ENCODE measurements around the gene SPATS2L.

The SPATS2L gene

DNA sequence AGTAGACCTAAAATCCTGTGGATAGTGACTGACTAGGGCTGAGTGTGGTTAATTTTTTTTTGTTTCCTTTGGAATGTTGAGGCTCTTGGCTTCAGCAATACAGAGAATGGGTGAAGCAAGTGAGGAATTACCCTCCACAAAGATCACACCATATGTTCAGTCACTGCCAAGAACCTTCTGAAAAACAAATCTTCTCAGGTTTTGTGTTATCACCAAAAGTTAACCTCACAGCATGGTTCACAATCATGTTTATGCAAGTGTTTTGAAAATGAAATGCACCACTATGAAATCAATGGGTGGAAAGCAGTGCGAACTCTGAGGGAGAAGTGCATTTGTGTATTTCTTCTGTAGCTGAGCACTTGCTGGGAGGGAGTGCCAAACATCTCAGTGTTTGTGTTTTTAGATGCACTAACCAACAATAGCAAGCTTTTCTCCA, 44.4 kb downstream of the SPATS2L start:
- DNase-seq (ENCODE audit: low spot score) = no peak

DNA sequence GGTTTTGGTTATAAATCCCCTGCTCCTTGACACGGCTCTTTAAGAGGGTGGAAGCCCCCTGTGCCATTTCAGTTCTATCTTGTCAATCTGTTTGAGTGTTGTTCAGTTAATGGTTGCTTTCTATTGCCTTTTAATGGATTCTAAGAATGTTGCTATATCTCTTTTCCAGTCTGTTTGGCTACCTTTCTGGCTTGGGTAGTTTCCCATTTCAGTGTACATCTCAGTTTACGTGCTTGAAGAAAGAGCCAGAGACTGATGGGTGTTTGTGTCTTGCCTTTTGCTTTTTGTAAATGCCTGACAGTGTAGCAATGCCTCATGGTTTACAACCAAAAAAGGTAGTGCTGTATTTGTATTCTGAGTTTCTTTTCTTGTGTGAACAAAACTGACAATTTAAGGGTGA, 45.3 kb downstream of the SPATS2L start:
- DNase-seq (ENCODE audit: low spot score) = no peak

DNA sequence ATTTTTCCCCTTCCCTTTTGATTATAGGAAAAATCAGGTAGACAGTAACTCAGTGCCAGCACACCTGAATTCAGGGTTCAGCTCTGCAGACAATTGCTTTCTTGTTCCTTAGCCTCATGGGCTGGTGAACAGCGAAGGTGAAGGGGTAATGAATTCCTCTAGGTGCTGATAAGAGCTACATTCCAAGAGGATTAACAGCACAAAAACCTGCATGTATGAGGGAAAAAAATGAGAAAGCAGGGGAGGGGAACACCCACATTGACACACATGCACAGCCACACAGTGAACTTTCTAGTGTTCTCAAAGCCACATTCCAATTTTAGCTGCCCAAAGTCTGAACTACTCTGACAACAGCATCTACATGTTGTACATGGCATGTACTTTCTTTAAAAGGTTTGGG, 46.1 kb downstream of the SPATS2L start:
- no peak for DNase-seq (ENCODE audit: low spot score)

DNA sequence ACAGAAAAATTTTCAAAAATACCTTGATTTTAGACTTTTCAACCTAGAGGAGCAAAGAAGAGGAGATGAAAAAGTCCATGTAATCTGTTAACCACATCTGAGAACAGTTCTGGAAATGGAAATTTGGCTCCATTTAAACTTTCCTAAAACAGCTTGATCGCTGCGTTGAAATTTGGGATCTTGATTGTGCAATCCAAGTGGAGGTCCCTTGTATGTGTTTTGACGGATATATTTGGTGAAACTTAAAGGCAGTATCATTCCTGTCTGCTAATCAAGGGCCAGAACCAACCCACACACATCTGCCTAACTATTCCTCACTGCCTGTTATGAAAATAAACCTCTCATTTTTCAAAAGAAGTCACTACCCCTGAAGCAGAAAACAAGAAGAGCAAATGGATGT, 46.6 kb downstream of the SPATS2L start:
- DNase-seq (ENCODE audit: low spot score) = no peak

DNA sequence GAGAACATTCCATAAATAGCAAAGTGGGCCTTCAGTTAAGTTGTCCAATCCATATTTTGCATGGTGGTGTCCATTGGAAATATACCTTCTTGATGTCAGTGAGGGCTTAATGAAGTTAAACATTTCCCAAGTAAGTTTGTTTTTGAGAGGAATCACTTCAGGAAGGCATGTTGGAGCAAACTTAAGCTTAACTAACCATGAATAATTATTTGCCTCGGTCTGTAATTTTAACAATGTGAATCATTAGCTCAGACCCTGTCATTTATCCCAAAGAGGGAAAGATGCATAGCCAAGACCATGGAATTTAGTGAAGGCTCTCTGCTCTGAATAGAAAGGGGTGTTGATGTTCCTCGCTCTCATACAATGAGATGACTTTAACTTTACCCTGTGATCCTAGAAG, 47.4 kb downstream of the SPATS2L start:
- DNase-seq (ENCODE audit: low spot score) = no peak

DNA sequence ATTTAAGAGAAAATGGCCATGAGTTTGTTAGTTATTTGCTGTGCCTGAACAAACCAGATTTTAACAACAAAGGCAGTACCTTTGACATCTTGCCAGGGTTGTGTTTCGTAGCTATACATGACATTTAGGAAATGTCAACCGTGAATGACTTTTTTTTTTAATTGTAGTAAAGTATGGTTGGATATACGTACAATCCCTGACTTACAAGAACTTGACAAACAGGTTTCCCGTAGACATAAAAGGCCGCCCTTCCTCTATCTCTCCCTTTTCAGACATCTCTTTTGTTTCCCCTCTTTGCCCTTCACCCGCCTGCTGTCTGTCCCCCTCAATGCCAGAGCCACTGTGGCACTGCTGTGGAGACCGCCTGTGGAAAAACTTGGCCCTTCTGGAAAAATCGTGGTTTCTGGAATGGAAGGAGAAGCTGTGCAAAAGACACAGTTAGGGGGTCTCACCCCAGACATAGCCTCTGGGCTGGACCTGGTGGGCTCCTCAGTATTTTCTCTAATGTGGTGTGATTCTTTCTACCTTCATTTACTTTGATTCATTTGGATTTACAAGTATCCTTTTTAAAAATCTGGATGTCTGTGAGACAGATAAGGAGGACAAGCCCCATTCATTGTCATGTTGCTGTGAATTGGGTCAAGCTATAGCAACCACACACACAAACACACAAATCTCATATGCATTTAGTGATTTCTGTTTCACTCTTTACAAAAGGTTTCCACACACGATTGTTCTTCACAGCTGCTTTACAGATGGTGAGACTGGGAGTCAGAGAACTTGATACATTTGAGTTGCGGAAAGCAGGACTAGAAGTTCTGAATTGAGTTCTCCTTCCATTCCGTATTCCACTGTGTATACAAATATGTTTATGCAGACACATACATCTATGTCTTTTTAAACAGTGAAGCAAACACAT, 48.6 kb downstream of the SPATS2L start:
- no peak for DNase-seq (ENCODE audit: low spot score)

DNA sequence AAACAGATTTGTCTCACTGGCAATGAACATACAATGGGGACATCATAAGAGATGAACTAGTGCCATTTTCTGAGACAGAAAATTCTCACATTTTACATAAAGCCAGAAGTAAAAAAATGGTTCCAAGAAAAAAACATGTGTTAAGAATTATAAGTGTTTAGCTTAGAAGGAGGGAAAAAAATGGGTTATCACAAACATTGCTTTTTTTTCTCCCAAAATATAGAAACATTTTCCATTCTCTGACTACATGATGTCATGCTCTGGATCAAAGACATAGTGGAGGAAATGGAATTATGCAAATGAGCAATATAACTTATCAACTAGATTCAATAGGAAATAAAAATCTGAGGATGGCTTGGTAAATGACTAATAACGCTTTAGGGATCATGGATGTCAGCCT, 49.8 kb downstream of the SPATS2L start:
- no peak for DNase-seq (ENCODE audit: low spot score)

DNA sequence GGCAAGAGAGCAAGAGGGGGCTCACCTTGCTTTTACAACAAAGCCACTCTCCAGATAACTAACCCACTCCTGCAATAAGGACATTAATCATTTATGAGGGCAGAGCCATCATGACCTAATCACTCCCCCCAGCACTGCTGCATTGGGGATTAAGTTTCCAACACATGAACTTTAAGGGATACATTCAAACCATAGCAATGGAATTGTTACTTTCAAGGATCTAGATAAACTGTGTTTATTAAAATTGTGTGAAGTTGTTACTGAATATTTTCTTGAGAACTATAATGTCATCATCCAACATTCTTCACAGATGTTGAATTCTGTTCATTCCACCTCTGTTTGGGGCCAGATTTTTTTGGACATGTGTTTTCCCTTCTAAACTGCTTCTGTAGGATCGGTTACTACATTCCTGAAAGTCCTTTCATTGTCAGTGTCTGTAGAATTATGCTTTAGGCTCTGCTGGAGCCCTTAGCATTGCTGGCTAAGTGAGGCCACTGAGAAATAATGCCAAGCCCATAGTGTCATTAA, 50.4 kb downstream of the SPATS2L start:
- DNase-seq (ENCODE audit: low spot score) = no peak

DNA sequence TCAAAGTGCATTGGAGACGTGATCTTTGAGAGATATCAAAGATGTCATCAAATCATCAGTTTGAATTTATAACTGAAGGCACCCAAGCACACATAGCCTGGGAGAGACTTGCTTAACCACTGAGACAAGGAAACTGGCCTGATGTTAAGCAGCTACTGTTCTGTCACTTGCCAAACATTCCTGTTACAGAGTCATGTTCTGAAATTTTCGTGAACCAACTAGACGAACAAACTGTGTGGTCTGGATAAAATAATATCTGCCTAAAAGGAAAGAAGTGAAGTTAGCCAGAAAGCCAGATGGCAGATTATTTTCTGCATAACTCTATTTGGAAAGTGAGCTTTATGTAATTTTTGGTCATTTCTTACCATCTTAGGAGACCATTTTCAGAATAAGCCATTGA, 51.4 kb downstream of the SPATS2L start:
- DNase-seq (ENCODE audit: low spot score) = no peak

DNA sequence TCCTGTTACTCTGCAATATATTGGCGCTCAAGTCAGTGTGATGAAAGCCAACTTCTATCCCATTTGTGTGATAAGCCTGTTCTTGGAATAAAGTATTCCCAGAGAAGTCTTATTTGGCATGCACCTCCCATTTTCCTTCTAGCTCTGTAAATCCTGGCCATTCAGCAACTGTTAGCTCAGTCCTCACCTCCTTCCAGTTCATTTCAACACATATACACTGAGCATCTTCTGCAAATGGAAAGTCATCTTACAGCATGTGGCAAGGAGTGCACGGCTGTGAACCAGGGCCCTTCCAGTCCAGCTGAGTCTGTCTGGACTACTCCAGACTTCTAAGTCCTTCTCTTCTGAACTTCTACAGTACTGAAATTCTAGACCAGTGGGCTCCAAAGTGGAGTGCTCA, 53.1 kb downstream of the SPATS2L start:
- DNase-seq (ENCODE audit: low spot score) = no peak

DNA sequence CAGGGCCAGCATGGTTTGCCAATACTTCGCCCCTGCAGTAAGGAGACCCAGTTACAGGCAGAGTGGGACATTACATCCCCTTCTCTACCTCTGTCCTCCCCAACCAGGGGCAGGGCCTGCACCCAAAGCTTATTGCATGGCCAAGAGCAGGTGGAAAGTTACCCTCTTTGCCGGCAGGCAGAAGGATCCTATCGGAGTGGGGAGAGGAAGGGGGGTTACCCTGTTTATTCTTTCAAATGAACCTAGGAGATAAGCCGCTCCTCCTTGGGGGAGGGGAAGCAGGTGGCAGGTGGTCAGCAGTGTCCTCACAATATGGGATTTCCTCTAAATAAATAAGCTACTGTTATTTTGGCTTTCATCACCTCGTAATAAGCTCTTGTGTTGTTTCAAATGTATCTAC, 53.9 kb downstream of the SPATS2L start:
- DNase-seq (ENCODE audit: low spot score) = no peak

DNA sequence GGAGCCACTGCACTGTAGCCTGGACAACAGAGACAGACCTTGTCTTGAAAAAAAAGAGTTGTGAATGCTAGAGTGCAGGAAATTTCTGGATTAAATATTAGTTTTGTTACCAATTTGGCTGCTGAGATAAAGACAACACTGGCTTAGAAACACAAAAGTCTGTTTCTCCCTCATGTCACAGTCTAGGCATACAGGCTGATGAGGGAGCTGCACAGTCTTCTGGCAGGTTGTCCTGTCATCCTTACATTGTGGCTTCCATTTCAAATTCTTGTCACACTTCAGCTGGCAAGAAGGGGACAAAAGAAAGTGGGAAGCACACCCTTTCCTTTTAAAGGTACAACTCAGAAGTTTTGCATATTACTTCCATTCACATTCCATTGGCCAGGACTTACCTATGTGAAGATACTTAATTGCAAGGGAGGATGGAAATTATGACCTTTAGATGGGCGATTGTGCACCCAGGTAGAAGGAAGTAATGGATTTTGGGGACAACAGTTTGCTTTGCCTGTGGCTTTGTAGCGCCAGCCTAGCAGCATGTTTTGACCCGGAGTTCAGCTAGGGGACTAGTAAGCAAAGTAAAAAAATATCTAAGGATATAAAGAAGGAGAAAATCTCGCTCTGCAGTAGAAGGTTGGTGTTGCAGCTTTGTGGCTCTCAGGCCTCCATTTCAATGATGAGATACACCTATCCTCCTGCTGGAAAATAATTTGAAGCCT, 55.9 kb downstream of the SPATS2L start:
- no peak for DNase-seq (ENCODE audit: low spot score)

DNA sequence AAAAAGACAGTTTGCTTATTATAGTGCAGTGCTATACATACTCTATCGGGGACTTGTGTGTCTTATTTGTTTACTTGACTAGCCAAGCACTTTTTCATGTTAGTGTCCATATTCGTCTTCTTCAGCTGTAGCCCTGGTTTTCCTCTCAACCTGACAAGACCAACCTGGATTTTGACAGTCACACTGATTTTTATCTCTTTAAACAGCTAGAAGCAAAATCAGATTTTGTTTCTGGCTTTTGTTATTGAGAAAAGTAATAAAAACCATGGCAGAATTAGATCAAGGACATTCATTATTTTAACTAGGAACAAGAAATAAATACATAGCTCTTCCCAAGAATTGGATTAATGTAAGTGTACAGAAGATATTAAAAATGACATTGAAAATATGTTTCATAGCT, 56.8 kb downstream of the SPATS2L start:
- DNase-seq (ENCODE audit: low spot score) = no peak

DNA sequence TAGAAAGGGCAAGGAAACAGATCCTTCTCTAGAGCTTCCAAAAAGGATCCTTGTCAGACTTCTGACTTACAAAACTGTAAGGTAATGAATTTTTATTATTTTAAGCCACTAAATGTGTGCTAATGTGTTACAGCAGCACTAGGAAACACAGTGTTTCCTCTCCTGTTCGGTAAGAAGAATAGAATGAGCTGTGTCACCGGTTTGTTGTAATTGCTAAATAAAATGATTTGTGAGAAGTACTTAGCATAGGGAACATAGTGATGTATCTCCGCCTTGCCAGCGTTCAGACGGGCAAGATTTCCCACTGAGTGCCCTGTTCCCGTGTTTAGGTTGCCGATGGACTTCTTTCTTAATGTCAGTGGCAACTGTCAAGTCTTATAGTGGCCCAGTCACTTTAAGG, 57.6 kb downstream of the SPATS2L start:
- no peak for DNase-seq (ENCODE audit: low spot score)

DNA sequence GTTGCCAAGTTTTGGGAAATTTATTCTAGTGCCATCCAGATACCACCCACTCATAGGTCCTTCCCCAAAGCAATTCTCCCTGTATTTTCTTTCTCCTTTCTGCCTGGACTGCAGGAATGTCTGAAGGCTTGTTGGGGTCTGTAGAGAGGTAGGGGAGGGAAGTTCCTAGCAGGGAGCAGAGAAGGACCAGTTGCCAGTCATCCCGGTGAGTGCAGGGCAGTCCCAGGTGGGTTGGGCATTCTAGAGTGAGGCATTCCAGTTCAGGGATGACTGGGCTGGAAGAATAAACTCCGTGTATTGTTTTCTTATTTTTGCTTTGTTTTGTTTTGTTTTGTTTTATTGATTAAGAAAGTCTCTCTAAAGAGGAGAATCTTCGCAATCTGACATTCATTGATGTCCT, 58.1 kb downstream of the SPATS2L start:
- no peak for DNase-seq (ENCODE audit: low spot score)

DNA sequence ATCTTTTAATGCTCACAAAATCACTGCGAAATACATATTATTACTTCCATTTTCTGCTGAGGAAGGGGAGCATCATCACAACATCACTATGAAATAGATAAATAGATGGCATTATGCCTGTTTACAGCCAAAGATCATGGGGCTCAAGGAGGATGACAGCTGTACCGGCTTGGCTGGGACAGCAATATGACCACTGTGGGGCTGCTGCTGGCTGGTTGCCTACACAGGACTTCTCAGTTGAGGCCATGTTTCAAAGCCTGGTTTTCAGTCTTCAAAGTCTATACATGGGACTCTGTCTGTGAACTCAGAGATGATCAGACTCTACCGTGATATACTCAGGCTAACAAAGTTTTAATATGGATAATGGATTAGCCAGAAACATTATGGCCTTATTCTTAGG, 58.7 kb downstream of the SPATS2L start:
- DNase-seq (ENCODE audit: low spot score) = no peak

DNA sequence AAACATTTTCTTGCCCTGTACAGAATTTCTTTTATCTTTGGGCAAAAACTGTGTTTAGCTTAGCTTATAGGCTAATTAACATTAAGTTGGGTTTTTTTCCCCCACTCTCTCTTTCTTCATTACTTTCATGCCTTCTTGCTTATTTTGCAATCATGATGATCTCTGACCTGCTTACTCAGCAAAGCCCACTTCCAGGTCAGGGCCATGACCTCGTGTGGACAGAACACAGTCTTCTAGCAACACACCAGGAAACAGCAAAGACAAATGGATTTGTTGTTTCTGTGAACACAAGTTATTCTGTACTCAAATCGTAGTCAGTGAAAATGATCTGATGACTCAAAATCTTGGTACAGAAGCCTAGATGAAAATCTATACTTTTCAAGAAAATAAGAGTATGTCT, 60.7 kb downstream of the SPATS2L start:
- no peak for DNase-seq (ENCODE audit: low spot score)

DNA sequence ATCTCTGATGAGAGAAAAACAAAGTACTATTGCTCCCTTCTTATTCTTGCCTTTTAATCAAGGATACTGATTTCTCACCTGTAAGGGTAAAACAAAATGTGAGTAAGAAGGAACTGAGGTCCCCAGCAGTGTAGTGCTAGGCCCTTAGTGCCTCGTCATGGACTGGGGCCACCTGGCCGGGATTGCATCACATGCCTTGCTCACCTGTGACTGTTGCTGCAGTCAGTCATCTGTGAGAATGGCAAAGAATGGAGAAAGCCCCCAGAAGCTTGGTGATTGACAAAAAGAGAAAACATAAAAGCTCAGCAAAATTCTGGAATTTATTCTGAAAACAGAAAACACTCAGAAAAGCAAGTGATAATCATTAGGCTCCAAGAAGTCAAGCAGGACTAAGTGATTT, 63.4 kb downstream of the SPATS2L start:
- no peak for DNase-seq (ENCODE audit: low spot score)

DNA sequence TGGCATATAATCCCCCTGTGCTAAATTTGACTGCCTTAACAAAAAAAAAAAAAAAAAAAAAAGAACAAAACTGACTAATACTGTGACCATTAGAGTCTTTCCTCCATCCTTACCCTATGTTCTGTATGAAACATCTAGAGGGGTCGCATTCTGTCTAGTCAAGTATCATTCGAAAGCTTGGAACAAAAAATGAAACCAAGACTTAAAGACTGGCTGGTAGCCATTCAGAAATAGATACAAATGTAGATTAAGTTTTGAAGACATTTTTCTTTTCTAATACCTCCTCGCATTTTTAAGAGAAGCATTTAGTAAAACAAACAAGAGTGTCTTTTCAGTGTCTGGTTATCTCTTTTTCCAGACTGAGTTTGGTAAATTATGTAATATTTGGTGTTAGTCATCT, 66.7 kb downstream of the SPATS2L start:
- DNase-seq (ENCODE audit: low spot score) = no peak

DNA sequence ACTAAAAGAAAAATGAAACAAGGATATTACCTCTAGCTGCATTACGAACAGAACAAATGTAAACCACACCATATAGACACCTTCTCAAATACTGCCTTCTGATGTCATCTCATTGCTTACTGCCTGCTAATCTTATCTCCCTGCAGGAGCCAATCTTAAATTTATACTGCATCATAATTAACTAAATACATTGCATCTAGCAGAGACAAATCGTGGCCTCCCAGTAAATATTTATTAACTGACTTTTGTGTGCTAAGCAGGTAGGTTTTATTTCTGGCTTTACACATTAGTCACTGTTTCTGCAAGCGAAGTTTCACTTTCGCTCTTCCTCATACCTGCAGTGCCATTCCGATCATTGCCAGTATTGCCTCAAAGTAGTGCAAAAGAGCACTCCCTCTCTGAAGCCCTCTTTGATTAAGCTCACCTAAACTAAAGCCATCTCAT, 67.5 kb downstream of the SPATS2L start:
- DNase-seq (ENCODE audit: low spot score) = no peak

DNA sequence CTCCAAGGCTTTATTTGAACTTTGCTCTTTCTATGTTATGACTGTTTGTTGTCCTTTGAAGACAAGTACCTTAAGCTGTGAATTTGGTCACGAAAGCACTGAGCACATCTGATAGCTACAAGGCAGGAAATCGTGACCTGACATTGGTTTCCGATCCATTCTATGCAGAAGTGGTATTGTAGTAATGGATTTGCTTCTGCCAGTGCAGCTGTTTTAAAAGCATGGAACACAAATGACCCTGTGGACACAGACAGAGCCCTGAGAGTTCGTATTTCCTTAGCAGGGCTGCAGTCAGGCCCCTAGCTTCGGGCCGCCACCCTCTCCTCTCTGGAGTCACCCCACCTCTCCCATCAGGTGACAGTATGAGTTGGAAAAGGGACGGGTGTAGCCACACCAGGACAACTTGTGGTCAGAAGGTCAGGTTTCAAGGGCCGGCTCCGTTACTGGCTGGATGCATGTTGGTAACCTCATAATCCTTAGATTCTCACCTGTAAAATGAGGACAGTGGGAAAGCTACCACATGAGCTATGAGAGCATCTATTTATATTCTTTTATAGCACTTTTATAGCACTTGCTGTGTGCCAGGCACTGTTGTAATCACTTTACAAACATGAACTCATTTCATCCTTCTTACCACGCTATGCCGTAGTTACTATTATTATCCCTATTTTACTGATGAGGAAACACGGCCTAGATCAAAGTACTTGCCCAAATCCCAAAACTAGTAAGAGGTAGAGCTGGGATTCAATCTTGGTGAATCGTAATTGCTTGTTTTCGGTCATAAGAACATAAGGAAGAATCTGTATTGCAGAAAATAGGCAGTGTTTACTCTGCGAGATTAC, 70.2 kb downstream of the SPATS2L start:
- DNase-seq (ENCODE audit: low spot score) = no peak

All from globus pallidus (tissue), 1 donor.